HEK293 (cell line): ENCODE results near the gene DCUN1D5.

Experiments
- CTCF ChIA-PET: fragments of 350-600 bp; formaldehyde crosslinking; extraction: SDS; loops from one replicate; lab custom pipeline; 2021; ENCODE audit warnings: antibody characterized with exemption; lab: Yijun Ruan, JAX
- POLR2A ChIA-PET: fragments of 300-600 bp; formaldehyde crosslinking; extraction: SDS; loops from one replicate; lab custom pipeline; 2020; ENCODE audit warnings: antibody characterized with exemption, inconsistent platforms; lab: Yijun Ruan, JAX
- H3K27ac ChIP-seq: fragments of 200-500 bp; sonication (Bioruptor generic); 2 replicates; pipeline ENCODE4 v1.5.1; 2014; ENCODE audit warnings: low read depth, low read length, control low read depth, inconsistent platforms; ENCODE audit errors: extremely low read depth
- H3K36me3 ChIP-seq, 2 experiments: fragments of 200-500 bp in 1 of 2; sonication (Bioruptor generic) in 1 of 2; 1 replicate in 1 of 2; 2 replicates in 1 of 2; pipeline ENCODE4 v1.5.1; 2014 to 2017; ENCODE audit warnings: inconsistent platforms in 2 of 2, low read length in 2 of 2; ENCODE audit not compliant: control insufficient read depth in 2 of 2, insufficient read depth in 1 of 2
- H3K4me1 ChIP-seq: fragments of 200-500 bp; sonication (Bioruptor generic); 2 replicates; pipeline ENCODE4 v1.5.1; 2014; ENCODE audit warnings: mild to moderate bottlenecking, low read length, inconsistent platforms; ENCODE audit not compliant: control insufficient read depth, insufficient read depth
- H3K4me3 ChIP-seq: 2 replicates; pipeline ENCODE4 v1.5.1; 2011; ENCODE audit warnings: low read depth, mild to moderate bottlenecking, control low read depth, low read length, moderate library complexity
- H3K9me3 ChIP-seq: fragments of 200-500 bp; sonication (Bioruptor generic); 2 replicates; pipeline ENCODE4 v1.5.1; 2014; ENCODE audit warnings: low read depth, low read length, inconsistent platforms; ENCODE audit not compliant: control insufficient read depth, insufficient read depth
- BCL11B ChIP-seq: fragments of 450-650 bp; formaldehyde crosslinking; IDR thresholded peaks from 2 replicates; pipeline ENCODE4 v1.5.1; 2016; ENCODE audit warnings: low read depth, missing biosample characterization, missing genetic modification characterization
- GFI1B ChIP-seq: fragments of 450-650 bp; formaldehyde crosslinking; IDR thresholded peaks from 2 replicates; pipeline ENCODE4 v1.5.1; 2016; ENCODE audit warnings: missing biosample characterization, missing genetic modification characterization
- KLF10 ChIP-seq: fragments of 450-650 bp; IDR thresholded peaks from 2 replicates; pipeline ENCODE4 v1.5.1; 2018; ENCODE audit warnings: missing biosample characterization, mild to moderate bottlenecking, missing genetic modification characterization
- SP7 ChIP-seq: fragments of 450-650 bp; formaldehyde crosslinking; IDR thresholded peaks from 2 replicates; pipeline ENCODE4 v1.5.1; 2016; ENCODE audit warnings: missing biosample characterization, missing genetic modification characterization
- ZBTB20 ChIP-seq: fragments of 450-650 bp; formaldehyde crosslinking; IDR thresholded peaks from 2 replicates; pipeline ENCODE4 v1.5.1; 2016; ENCODE audit warnings: missing biosample characterization, missing genetic modification characterization
- ZBTB7A ChIP-seq: fragments of 450-650 bp; formaldehyde crosslinking; IDR thresholded peaks from 2 replicates; pipeline ENCODE4 v1.5.1; 2016; ENCODE audit warnings: low read depth, missing biosample characterization, missing genetic modification characterization
- ZNF146 ChIP-seq: fragments of 450-650 bp; formaldehyde crosslinking; IDR thresholded peaks from 2 replicates; pipeline ENCODE4 v1.5.1; 2016; ENCODE audit warnings: missing biosample characterization, missing genetic modification characterization
- ZNF169 ChIP-seq: fragments of 450-650 bp; formaldehyde crosslinking; IDR thresholded peaks from 2 replicates; pipeline ENCODE4 v1.5.1; 2016; ENCODE audit warnings: missing biosample characterization, missing genetic modification characterization
- ZNF239 ChIP-seq: fragments of 450-650 bp; formaldehyde crosslinking; IDR thresholded peaks from 2 replicates; pipeline ENCODE4 v1.5.1; 2016; ENCODE audit warnings: missing biosample characterization, missing genetic modification characterization
- ZNF311 ChIP-seq: fragments of 450-650 bp; formaldehyde crosslinking; IDR thresholded peaks from 2 replicates; pipeline ENCODE4 v1.5.1; 2017; ENCODE audit warnings: missing biosample characterization, missing genetic modification characterization, borderline replicate concordance
- ZNF473 ChIP-seq: fragments of 450-650 bp; formaldehyde crosslinking; IDR thresholded peaks from 2 replicates; pipeline ENCODE4 v1.5.1; 2017; ENCODE audit warnings: missing biosample characterization, missing genetic modification characterization
- ZNF544 ChIP-seq: fragments of 450-650 bp; formaldehyde crosslinking; IDR thresholded peaks from 2 replicates; pipeline ENCODE4 v1.5.0; 2017; ENCODE audit warnings: missing biosample characterization, missing genetic modification characterization
- ZNF621 ChIP-seq: fragments of 450-650 bp; formaldehyde crosslinking; IDR thresholded peaks from 2 replicates; pipeline ENCODE4 v1.5.1; 2017; ENCODE audit warnings: missing biosample characterization, missing genetic modification characterization
- ZNF670 ChIP-seq: fragments of 450-650 bp; formaldehyde crosslinking; IDR thresholded peaks from 2 replicates; pipeline ENCODE4 v1.5.1; 2016; ENCODE audit warnings: missing biosample characterization, missing genetic modification characterization, low read depth
- ZNF701 ChIP-seq: fragments of 450-650 bp; formaldehyde crosslinking; IDR thresholded peaks from 2 replicates; pipeline ENCODE4 v1.5.1; 2016; ENCODE audit warnings: missing biosample characterization, missing genetic modification characterization
- ZNF785 ChIP-seq: fragments of 450-650 bp; formaldehyde crosslinking; IDR thresholded peaks from 2 replicates; pipeline ENCODE4 v1.5.1; 2016; ENCODE audit warnings: missing biosample characterization, missing genetic modification characterization
- TF ChIP-seq, protein P1 (sequence below): fragments of 450-650 bp; formaldehyde crosslinking; IDR thresholded peaks from 2 replicates; pipeline ENCODE4 v1.5.1; 2017; ENCODE audit warnings: missing biosample characterization, missing genetic modification characterization
- TF ChIP-seq, protein P2 (sequence below): fragments of 450-650 bp; formaldehyde crosslinking; IDR thresholded peaks from 2 replicates; pipeline ENCODE4 v1.5.1; 2016; ENCODE audit warnings: missing biosample characterization, missing genetic modification characterization
- TF ChIP-seq, protein P3 (sequence below): fragments of 450-650 bp; formaldehyde crosslinking; IDR thresholded peaks from 2 replicates; pipeline ENCODE4 v1.5.1; 2017; ENCODE audit warnings: missing biosample characterization, missing genetic modification characterization
- TF ChIP-seq, protein P4 (sequence below): fragments of 450-650 bp; formaldehyde crosslinking; IDR thresholded peaks from 2 replicates; pipeline ENCODE4 v1.5.1; 2016; ENCODE audit warnings: missing biosample characterization, missing genetic modification characterization
- TF ChIP-seq, protein P5 (sequence below): fragments of 450-650 bp; formaldehyde crosslinking; IDR thresholded peaks from 2 replicates; pipeline ENCODE4 v1.5.1; 2016; ENCODE audit warnings: missing biosample characterization, missing genetic modification characterization
- TF ChIP-seq, protein P6 (sequence below): fragments of 450-650 bp; formaldehyde crosslinking; IDR thresholded peaks from 2 replicates; pipeline ENCODE4 v1.5.1; 2017; ENCODE audit warnings: missing biosample characterization, missing genetic modification characterization

Gene DCUN1D5

DNA sequence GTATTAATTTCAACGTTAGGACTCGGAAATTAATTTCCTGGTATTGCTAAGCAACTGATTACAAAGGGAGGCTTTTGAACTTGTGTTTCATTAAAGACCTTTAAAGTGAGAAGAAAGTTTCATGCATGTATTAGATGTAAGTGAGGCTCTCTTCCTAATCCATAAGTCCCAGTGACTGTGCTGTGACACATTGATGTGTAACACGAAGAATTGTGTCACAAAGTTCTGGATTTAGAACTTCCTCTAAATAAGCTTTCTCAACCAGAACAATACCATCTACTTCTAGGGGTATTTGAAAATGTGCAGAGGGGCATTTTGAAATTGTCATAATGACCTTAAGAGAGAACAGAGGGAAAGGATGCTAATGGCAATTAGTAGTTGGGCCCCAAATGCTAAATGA is 14.4 kb downstream of the DCUN1D5 start:
- ChIA-PET POLR2A (no interaction called here), CTCF (interaction anchor here (0.6 to 0.8 kb wide), 2 partner anchors 12 to 70 kb away, joined by 3 read pairs; no protein-coding TSS in a partner anchor)
- Histone ChIP-seq H3K9me3 (no peaks in the 10 kb centered on the region), H3K36me3 (peaks cover 22 to 89% of the 10 kb centered on the region in 2 experiments), H3K4me1 (no peaks in the 10 kb centered on the region), H3K27ac (no peak overlapping the region), H3K4me3 (no peak overlapping the region)
- TF ChIP-seq ZNF146 (no peak), ZNF311 (tag by site-specific recombination) (no peak), GFI1B (tag by site-specific recombination) (no peak), ZBTB20 (tag by site-specific recombination) (no peak), ZNF169 (tag by site-specific recombination) (no peak), SP7 (tag by site-specific recombination) (no peak), ZNF473 (tag by site-specific recombination) (no peak), ZNF670 (no peak), ZNF544 (tag by site-specific recombination) (no peak), ZBTB7A (tag by site-specific recombination) (no peak), ZNF239 (no peak)
- TF ChIP-seq, protein P1, sequence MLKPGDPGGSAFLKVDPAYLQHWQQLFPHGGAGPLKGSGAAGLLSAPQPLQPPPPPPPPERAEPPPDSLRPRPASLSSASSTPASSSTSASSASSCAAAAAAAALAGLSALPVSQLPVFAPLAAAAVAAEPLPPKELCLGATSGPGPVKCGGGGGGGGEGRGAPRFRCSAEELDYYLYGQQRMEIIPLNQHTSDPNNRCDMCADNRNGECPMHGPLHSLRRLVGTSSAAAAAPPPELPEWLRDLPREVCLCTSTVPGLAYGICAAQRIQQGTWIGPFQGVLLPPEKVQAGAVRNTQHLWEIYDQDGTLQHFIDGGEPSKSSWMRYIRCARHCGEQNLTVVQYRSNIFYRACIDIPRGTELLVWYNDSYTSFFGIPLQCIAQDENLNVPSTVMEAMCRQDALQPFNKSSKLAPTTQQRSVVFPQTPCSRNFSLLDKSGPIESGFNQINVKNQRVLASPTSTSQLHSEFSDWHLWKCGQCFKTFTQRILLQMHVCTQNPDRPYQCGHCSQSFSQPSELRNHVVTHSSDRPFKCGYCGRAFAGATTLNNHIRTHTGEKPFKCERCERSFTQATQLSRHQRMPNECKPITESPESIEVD, result no peak
- TF ChIP-seq, protein P2, sequence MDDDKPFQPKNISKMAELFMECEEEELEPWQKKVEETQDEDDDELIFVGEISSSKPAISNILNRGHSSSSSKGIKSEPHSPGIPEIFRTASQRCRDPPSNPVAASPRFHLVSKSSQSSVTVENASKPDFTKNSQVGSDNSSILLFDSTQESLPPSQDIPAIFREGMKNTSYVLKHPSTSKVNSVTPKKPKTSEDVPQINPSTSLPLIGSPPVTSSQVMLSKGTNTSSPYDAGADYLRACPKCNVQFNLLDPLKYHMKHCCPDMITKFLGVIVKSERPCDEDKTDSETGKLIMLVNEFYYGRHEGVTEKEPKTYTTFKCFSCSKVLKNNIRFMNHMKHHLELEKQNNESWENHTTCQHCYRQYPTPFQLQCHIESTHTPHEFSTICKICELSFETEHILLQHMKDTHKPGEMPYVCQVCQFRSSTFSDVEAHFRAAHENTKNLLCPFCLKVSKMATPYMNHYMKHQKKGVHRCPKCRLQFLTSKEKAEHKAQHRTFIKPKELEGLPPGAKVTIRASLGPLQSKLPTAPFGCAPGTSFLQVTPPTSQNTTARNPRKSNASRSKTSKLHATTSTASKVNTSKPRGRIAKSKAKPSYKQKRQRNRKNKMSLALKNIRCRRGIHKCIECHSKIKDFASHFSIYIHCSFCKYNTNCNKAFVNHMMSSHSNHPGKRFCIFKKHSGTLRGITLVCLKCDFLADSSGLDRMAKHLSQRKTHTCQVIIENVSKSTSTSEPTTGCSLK (tag by site-specific recombination), result no peak
- TF ChIP-seq, protein P3, sequence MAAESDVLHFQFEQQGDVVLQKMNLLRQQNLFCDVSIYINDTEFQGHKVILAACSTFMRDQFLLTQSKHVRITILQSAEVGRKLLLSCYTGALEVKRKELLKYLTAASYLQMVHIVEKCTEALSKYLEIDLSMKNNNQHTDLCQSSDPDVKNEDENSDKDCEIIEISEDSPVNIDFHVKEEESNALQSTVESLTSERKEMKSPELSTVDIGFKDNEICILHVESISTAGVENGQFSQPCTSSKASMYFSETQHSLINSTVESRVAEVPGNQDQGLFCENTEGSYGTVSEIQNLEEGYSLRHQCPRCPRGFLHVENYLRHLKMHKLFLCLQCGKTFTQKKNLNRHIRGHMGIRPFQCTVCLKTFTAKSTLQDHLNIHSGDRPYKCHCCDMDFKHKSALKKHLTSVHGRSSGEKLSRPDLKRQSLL, result no peak
- TF ChIP-seq, protein P4, sequence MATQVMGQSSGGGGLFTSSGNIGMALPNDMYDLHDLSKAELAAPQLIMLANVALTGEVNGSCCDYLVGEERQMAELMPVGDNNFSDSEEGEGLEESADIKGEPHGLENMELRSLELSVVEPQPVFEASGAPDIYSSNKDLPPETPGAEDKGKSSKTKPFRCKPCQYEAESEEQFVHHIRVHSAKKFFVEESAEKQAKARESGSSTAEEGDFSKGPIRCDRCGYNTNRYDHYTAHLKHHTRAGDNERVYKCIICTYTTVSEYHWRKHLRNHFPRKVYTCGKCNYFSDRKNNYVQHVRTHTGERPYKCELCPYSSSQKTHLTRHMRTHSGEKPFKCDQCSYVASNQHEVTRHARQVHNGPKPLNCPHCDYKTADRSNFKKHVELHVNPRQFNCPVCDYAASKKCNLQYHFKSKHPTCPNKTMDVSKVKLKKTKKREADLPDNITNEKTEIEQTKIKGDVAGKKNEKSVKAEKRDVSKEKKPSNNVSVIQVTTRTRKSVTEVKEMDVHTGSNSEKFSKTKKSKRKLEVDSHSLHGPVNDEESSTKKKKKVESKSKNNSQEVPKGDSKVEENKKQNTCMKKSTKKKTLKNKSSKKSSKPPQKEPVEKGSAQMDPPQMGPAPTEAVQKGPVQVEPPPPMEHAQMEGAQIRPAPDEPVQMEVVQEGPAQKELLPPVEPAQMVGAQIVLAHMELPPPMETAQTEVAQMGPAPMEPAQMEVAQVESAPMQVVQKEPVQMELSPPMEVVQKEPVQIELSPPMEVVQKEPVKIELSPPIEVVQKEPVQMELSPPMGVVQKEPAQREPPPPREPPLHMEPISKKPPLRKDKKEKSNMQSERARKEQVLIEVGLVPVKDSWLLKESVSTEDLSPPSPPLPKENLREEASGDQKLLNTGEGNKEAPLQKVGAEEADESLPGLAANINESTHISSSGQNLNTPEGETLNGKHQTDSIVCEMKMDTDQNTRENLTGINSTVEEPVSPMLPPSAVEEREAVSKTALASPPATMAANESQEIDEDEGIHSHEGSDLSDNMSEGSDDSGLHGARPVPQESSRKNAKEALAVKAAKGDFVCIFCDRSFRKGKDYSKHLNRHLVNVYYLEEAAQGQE (tag by site-specific recombination), result no peak

DNA sequence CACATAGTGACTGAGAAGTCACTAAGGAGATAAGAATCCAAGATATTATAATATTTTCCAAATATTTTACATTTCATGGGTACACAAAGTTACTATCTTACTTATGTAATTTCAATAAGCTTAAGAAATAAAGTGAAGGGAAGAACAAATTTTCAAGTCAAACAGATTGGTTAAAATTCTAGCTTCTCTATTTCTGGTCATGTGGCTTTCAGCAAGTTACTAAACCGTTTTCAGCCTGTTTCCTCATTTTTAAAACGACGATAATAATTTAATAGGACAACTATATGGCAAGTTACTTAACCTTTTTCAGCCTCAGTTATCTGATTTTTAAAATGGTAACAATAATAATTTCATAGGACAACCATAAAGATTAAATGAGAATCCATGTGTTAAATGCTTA is 15.6 kb downstream of the DCUN1D5 start:
- Histone ChIP-seq H3K4me1 (no peaks in the 10 kb centered on the region), H3K9me3 (no peaks in the 10 kb centered on the region), H3K36me3 (peaks cover 22 to 80% of the 10 kb centered on the region in 2 experiments), H3K27ac (no peak overlapping the region), H3K4me3 (no peak overlapping the region)
- ChIA-PET CTCF (interaction anchor here (0.8 to 1.0 kb wide), 2 partner anchors 33 to 40 kb away, joined by 3 to 4 read pairs; partner anchors contain the start of gene DYNC2H1), POLR2A (no interaction called here)
- TF ChIP-seq ZNF701 (no peak), ZNF621 (tag by site-specific recombination) (no peak), ZNF785 (tag by site-specific recombination) (no peak), KLF10 (tag by site-specific recombination) (no peak), ZNF670 (no peak), BCL11B (tag by site-specific recombination) (no peak)
- TF ChIP-seq, protein P5, sequence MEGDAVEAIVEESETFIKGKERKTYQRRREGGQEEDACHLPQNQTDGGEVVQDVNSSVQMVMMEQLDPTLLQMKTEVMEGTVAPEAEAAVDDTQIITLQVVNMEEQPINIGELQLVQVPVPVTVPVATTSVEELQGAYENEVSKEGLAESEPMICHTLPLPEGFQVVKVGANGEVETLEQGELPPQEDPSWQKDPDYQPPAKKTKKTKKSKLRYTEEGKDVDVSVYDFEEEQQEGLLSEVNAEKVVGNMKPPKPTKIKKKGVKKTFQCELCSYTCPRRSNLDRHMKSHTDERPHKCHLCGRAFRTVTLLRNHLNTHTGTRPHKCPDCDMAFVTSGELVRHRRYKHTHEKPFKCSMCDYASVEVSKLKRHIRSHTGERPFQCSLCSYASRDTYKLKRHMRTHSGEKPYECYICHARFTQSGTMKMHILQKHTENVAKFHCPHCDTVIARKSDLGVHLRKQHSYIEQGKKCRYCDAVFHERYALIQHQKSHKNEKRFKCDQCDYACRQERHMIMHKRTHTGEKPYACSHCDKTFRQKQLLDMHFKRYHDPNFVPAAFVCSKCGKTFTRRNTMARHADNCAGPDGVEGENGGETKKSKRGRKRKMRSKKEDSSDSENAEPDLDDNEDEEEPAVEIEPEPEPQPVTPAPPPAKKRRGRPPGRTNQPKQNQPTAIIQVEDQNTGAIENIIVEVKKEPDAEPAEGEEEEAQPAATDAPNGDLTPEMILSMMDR (tag by site-specific recombination), result no peak
- TF ChIP-seq, protein P6, sequence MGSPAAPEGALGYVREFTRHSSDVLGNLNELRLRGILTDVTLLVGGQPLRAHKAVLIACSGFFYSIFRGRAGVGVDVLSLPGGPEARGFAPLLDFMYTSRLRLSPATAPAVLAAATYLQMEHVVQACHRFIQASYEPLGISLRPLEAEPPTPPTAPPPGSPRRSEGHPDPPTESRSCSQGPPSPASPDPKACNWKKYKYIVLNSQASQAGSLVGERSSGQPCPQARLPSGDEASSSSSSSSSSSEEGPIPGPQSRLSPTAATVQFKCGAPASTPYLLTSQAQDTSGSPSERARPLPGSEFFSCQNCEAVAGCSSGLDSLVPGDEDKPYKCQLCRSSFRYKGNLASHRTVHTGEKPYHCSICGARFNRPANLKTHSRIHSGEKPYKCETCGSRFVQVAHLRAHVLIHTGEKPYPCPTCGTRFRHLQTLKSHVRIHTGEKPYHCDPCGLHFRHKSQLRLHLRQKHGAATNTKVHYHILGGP, result no peak
- TF ChIP-seq, protein P2 (tag by site-specific recombination), result no peak
